H1 (cell line): ENCODE measurements around the gene TMEM117. TPM values are rescaled to one million over a fixed set of nuclear protein-coding genes. Genes with fewer than 3 reads are reported as not detected.
A peak's percentile ranks its signal among the peaks of the same experiment; 100 is the strongest.

Experiments used
- CTCF ChIA-PET: fragments of 300-600 bp; sonication (Branson Sonifier 250); formaldehyde crosslinking; loops from one replicate; lab custom pipeline; 2021; ENCODE audit not compliant: partially characterized antibody; lab: Charles Lee
- POLR2A ChIA-PET: fragments of 300-600 bp; sonication (Branson Sonifier 250); formaldehyde crosslinking; loops from one replicate; lab custom pipeline; 2021; ENCODE audit warnings: inconsistent platforms; ENCODE audit not compliant: partially characterized antibody; lab: Charles Lee
- DNase-seq, 2 experiments: peaks; one replicate each; pipeline versions ENCODE4 v3.0.0 to v3.0.0-alpha.2; 2010 to 2022; ENCODE audit warnings: low spot score in 2 of 2, low read depth in 1 of 2, mixed read lengths in 1 of 2
- FAIRE-seq: peaks from 2 replicates; lab custom pipeline; 2011; peaks lifted over from hg19 to GRCh38; lab: Jason Lieb, UNC
- H2AFZ ChIP-seq: 2 replicates; pipeline ENCODE4 v1.8.1; 2012; ENCODE audit warnings: low read length, inconsistent platforms
- H2AK5ac ChIP-seq: 2 replicates; pipeline ENCODE4 v1.6.1; 2013; ENCODE audit warnings: low read depth, low read length
- H2BK120ac ChIP-seq: replicated peaks from 2 replicates; pipeline ENCODE3; 2013; ENCODE audit warnings: low read depth, low read length, inconsistent platforms
- H2BK12ac ChIP-seq: 2 replicates; pipeline ENCODE4 v1.6.1; 2013; ENCODE audit warnings: low read depth, low read length
- H2BK15ac ChIP-seq: 2 replicates; pipeline ENCODE4 v1.6.1; 2013; ENCODE audit warnings: low read length
- H2BK20ac ChIP-seq: 2 replicates; pipeline ENCODE4 v1.6.1; 2013; ENCODE audit warnings: low read length
- H2BK5ac ChIP-seq: 2 replicates; pipeline ENCODE4 v1.6.1; 2013; ENCODE audit warnings: low read depth, low read length
- H3K14ac ChIP-seq: 2 replicates; pipeline ENCODE4 v1.6.1; 2013; ENCODE audit warnings: inconsistent platforms; ENCODE audit not compliant: insufficient read length
- H3K18ac ChIP-seq: 2 replicates; pipeline ENCODE4 v1.6.1; 2013; ENCODE audit warnings: low read length; ENCODE audit errors: extremely low read depth
- H3K23ac ChIP-seq: 2 replicates; pipeline ENCODE4 v1.6.1; 2013; ENCODE audit warnings: inconsistent platforms; ENCODE audit not compliant: insufficient read length
- H3K23me2 ChIP-seq: 2 replicates; pipeline ENCODE4 v1.6.1; 2013; ENCODE audit warnings: low read depth, low read length
- H3K27ac ChIP-seq: 2 replicates; pipeline ENCODE4 v1.6.1; 2011; ENCODE audit warnings: low read depth, low read length, inconsistent platforms
- H3K27me3 ChIP-seq, 4 experiments: replicated peaks in 1 of 4; 1 replicate in 1 of 4; 2 replicates in 3 of 4; pipeline versions ENCODE4 v1.6.1 to v1.8.1; 2011 to 2013; ENCODE audit warnings: low read length in 3 of 4, mild to moderate bottlenecking in 3 of 4, inconsistent platforms in 2 of 4, mixed read lengths in 2 of 4, moderate library complexity in 1 of 4; ENCODE audit not compliant: control insufficient read depth in 3 of 4, insufficient read depth in 3 of 4; ENCODE audit errors: extremely low read depth in 1 of 4
- H3K36me3 ChIP-seq, 4 experiments: 2 replicates each; pipeline versions ENCODE4 v1.6.1 to v1.8.1; 2011 to 2013; ENCODE audit warnings: mild to moderate bottlenecking in 4 of 4, low read length in 3 of 4, moderate library complexity in 2 of 4, control low read depth in 1 of 4, inconsistent platforms in 1 of 4; ENCODE audit not compliant: insufficient read depth in 4 of 4, control insufficient read depth in 2 of 4
- H3K4ac ChIP-seq: replicated peaks from 2 replicates; pipeline ENCODE3; 2013; ENCODE audit warnings: low read length, low read depth, mixed read lengths, inconsistent platforms; ENCODE audit not compliant: insufficient read length
- H3K4me1 ChIP-seq, 4 experiments: replicated peaks in 1 of 4; 1 replicate in 1 of 4; 2 replicates in 3 of 4; pipeline versions ENCODE4 v1.6.1 to v1.8.1; 2011 to 2013; ENCODE audit warnings: low read length in 3 of 4, inconsistent platforms in 2 of 4, mixed read lengths in 1 of 4; ENCODE audit not compliant: insufficient read depth in 4 of 4, control insufficient read depth in 3 of 4
- H3K4me2 ChIP-seq, 2 experiments: 2 replicates each; pipeline versions ENCODE4 v1.6.1 to v1.8.1; 2011 to 2013; ENCODE audit warnings: low read depth in 2 of 2, low read length in 2 of 2, control low read depth in 1 of 2, inconsistent platforms in 1 of 2, mild to moderate bottlenecking in 1 of 2; ENCODE audit not compliant: insufficient read depth in 1 of 2
- H3K4me3 ChIP-seq, 4 experiments: fragments of 200-600, 300-600 bp in 1 of 4; sonication (generic), shearing (Covaris generic), sonication (Bioruptor Twin) in 1 of 4; 2 replicates each; pipeline versions ENCODE4 v1.5.1 to v1.8.1; 2011 to 2016; ENCODE audit warnings: low read length in 4 of 4, low read depth in 3 of 4, control low read depth in 2 of 4, inconsistent platforms in 2 of 4, mild to moderate bottlenecking in 2 of 4, mixed read lengths in 1 of 4, moderate library complexity in 1 of 4; ENCODE audit not compliant: insufficient read depth in 2 of 4; ENCODE audit errors: extremely low read depth in 1 of 4
- H3K56ac ChIP-seq: replicated peaks from 2 replicates; pipeline ENCODE3; 2013; ENCODE audit warnings: low read depth, mild to moderate bottlenecking, mixed read lengths, low read length, inconsistent platforms; ENCODE audit not compliant: insufficient read length
- H3K79me1 ChIP-seq: 2 replicates; pipeline ENCODE4 v1.6.1; 2013; ENCODE audit warnings: low read depth, low read length, control low read depth
- H3K79me2 ChIP-seq, 2 experiments: 2 replicates each; pipeline versions ENCODE4 v1.6.1 to v1.8.1; 2012 to 2013; ENCODE audit warnings: low read length in 2 of 2, mild to moderate bottlenecking in 2 of 2, inconsistent platforms in 1 of 2; ENCODE audit not compliant: insufficient read depth in 2 of 2, control insufficient read depth in 1 of 2
- H3K9ac ChIP-seq, 4 experiments: replicated peaks in 1 of 4; 1 replicate in 1 of 4; 2 replicates in 3 of 4; pipeline versions ENCODE4 v1.6.1 to v1.8.1; 2011 to 2013; ENCODE audit warnings: low read depth in 3 of 4, low read length in 3 of 4, control low read depth in 2 of 4, mild to moderate bottlenecking in 2 of 4, moderate library complexity in 2 of 4, inconsistent platforms in 1 of 4; ENCODE audit errors: extremely low read depth in 1 of 4
- H3K9me3 ChIP-seq, 2 experiments: 2 replicates each; pipeline versions ENCODE4 v1.6.1 to v1.8.1; 2012 to 2013; ENCODE audit warnings: mild to moderate bottlenecking in 2 of 2, moderate library complexity in 2 of 2, control low read depth in 1 of 2, inconsistent platforms in 1 of 2, low read depth in 1 of 2, low read length in 1 of 2, mixed read lengths in 1 of 2; ENCODE audit not compliant: insufficient read depth in 2 of 2
- H4K20me1 ChIP-seq, 2 experiments: replicated peaks in 1 of 2; 2 replicates each; pipeline versions ENCODE3 to v1.8.1; 2011 to 2013; ENCODE audit warnings: inconsistent platforms in 2 of 2, low read length in 2 of 2, mild to moderate bottlenecking in 1 of 2; ENCODE audit not compliant: insufficient read depth in 2 of 2, control insufficient read depth in 1 of 2
- H4K5ac ChIP-seq: 2 replicates; pipeline ENCODE4 v1.6.1; 2013; ENCODE audit warnings: low read length, low read depth, mixed read lengths, inconsistent platforms; ENCODE audit not compliant: insufficient read length
- H4K8ac ChIP-seq: 2 replicates; pipeline ENCODE4 v1.8.0; 2013; ENCODE audit warnings: mild to moderate bottlenecking, moderate library complexity, low read length, inconsistent platforms; ENCODE audit not compliant: insufficient read depth; ENCODE audit errors: extremely low read depth
- H4K91ac ChIP-seq: replicated peaks from 2 replicates; pipeline ENCODE3; 2013; ENCODE audit warnings: low read length, mixed read lengths, inconsistent platforms; ENCODE audit not compliant: insufficient read length
- BRCA1 ChIP-seq: IDR thresholded peaks from 2 replicates; pipeline ENCODE4 v1.6.1; 2012; ENCODE audit warnings: low read depth, low read length, improper control_type of control experiment
- CBX5 ChIP-seq: fragments of 300-800, 300-1000 bp; sonication (generic); IDR thresholded peaks from 2 replicates; pipeline ENCODE4 v1.7.1; 2016; ENCODE audit warnings: antibody characterized with exemption, low read length, low read depth
- EZH2 ChIP-seq: fragments of 200-600 bp; sonication (generic); IDR thresholded peaks from 2 replicates; pipeline ENCODE4 v1.7.1; 2012; ENCODE audit warnings: low read depth, mild to moderate bottlenecking, moderate library complexity, low read length, inconsistent platforms; ENCODE audit not compliant: severe bottlenecking
- GTF2F1 ChIP-seq: IDR thresholded peaks from 2 replicates; pipeline ENCODE4 v1.6.1; 2012; ENCODE audit warnings: low read depth, low read length, improper control_type of control experiment, borderline replicate concordance
- HDAC6 ChIP-seq: IDR thresholded peaks from one replicate; pipeline ENCODE4 v1.7.1; 2012; ENCODE audit warnings: low read depth, mild to moderate bottlenecking, inconsistent platforms, low read length, moderate library complexity
- JUND ChIP-seq: IDR thresholded peaks from 2 replicates; pipeline ENCODE4 v1.6.1; 2011; ENCODE audit warnings: mild to moderate bottlenecking, improper control_type of control experiment, low read length
- NANOG ChIP-seq: IDR thresholded peaks from 2 replicates; pipeline ENCODE4 v1.6.1; 2011; ENCODE audit warnings: low read length, low read depth, mild to moderate bottlenecking, inconsistent platforms; ENCODE audit not compliant: insufficient read depth, poor library complexity, severe bottlenecking
- PHF8 ChIP-seq: fragments of 200-600 bp; sonication (generic); conservative IDR thresholded peaks from 2 replicates; pipeline ENCODE4 v1.7.1; 2012; ENCODE audit warnings: low read depth, mild to moderate bottlenecking, inconsistent platforms, low read length, moderate library complexity
- POU5F1 ChIP-seq: IDR thresholded peaks from 2 replicates; pipeline ENCODE4 v1.6.1; 2011; ENCODE audit warnings: low read depth, mild to moderate bottlenecking, low read length, moderate library complexity
- SIN3A ChIP-seq, 2 experiments: IDR thresholded peaks in 1 of 2; conservative IDR thresholded peaks in 1 of 2; 2 replicates each; pipeline ENCODE4 v1.6.1; 2011 to 2012; ENCODE audit warnings: low read length in 2 of 2, improper control_type of control experiment in 1 of 2, low read depth in 1 of 2, mild to moderate bottlenecking in 1 of 2
- SIX5 ChIP-seq: IDR thresholded peaks from 2 replicates; pipeline ENCODE4 v1.6.1; 2011; ENCODE audit warnings: mild to moderate bottlenecking, low read depth, low read length
- WGBS, 2 experiments: shearing (Covaris generic) in 1 of 2; methylation state at CpG; one replicate each; pipeline versions ENCODE4 v1.1.6 to v1.1.7; 2013 to 2015; ENCODE audit warnings: low lambda C conversion rate in 2 of 2, mixed read lengths in 2 of 2, inconsistent platforms in 1 of 2, low coverage in 1 of 2, missing lambda C conversion rate in 1 of 2; ENCODE audit not compliant: insufficient replicate concordance in 2 of 2, insufficient coverage in 1 of 2, insufficient read length in 1 of 2; ENCODE audit errors: extremely low coverage in 1 of 2, missing lambda C conversion rate in 1 of 2; 5-methylcytosine and 5-hydroxymethylcytosine counted together
- polyA plus RNA-seq, 7 experiments: library from polyadenylated mRNA; depleted of rRNA in 3 of 7; stranded (reverse) in 5 of 7; unstranded in 2 of 7; fragments of >200 nt in 5 of 7; fragments of 200-250 nt in 2 of 7; gene quantifications; 1 replicate in 5 of 7; 2 replicates in 1 of 7; 4 replicates in 1 of 7; pipeline versions ENCODE4 v1.2.1 to v1.2.3, GENCODE V29; 2011 to 2013; ENCODE audit warnings: missing spikeins in 2 of 7, mixed read lengths in 2 of 7
- total RNA-seq: library from RNA; stranded (reverse); fragmentation: NEBNext Ultra II Directional; extraction: Animal tissue kit (Norgen Biotek cat#: 25700); gene quantifications from 2 replicates; pipeline ENCODE4 v1.2.1, GENCODE V29; 2021

TMEM117 gene
- total and polyA plus RNA-seq, 2 of the 8 experiments (the other 6 are each of a cell fraction or from before 2014, with no cell fraction given), result 0.80 to 1.4 TPM

DNA sequence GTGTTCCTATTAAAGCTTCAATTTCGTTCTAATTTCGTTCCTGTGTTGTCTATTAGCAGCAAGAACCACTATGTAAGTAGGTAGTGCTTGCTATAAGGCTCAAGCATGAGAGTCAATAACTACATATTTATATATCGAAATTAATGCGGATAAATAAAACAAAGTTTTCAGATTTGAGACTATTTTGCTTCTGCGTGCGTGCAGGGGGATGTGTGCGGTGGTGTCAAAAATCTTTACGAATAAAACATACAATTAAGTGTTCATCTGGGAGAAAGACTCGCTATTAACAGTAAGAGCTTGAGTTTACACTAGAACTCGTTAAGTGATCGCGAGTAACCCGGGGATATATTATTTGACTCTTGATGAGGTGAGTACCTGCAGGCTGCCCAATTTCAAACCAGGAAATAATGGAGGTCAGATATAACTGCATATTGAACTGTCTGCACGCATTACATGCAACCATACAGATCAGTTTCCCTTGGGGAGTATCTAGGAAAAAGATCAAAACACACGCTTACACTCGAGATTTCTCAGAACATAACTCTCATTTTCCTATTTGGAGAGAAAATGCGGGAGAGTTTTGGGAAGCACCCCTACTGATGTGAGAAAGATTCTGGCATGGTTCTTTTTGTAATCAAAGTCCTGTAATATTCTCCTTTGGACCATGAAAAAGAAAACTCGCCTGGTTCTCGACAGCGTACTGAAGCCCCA lies 30.6 kb upstream of the TMEM117 start:
- 20% methylated on average over 20 of the region's 20 CpGs; no CpG with 5 or more reads in 1 of the 2 experiments for WGBS, 2 experiments
- no peaks in the 10 kb centered on the region for H3K9me3 ChIP-seq
- H3K4me1 ChIP-seq, result peaks cover 0 to 3% (median 0%) of the 10 kb centered on the region in 4 experiments; a peak in 1 of 7 replicates
- peak overlapping the region; percentile 48; the same call in 1 of the 2 replicates for H2AFZ ChIP-seq
- peak overlapping the region; percentile 86; the same call in 1 of the 2 replicates for H2BK5ac ChIP-seq
- no peak overlapping the region for H4K91ac ChIP-seq
- H3K36me3 ChIP-seq, result peaks cover 0 to 32% (median 4%) of the 10 kb centered on the region in 4 experiments; a peak in 3 of 8 replicates
- no peak overlapping the region for H2BK20ac ChIP-seq
- H3K23ac ChIP-seq, result peak overlapping the region; percentile 32
- ChIA-PET CTCF (interaction anchor here (0.8 to 3.9 kb wide), 12 partner anchors 9 to 1168 kb away, joined by 3 to 28 read pairs (median 3); no protein-coding TSS in a partner anchor), POLR2A (interaction anchor here (0.8 to 3.3 kb wide), 19 partner anchors 10 to 254 kb away, joined by 3 to 24 read pairs (median 4); partner anchors contain the start of genes ADAMTS20, IRAK4 and TMEM117)
- H2BK120ac ChIP-seq, result no peak overlapping the region
- H4K8ac ChIP-seq, result peak overlapping the region; percentile 96; the same call in 1 of the 2 replicates
- no peak overlapping the region for H2BK12ac ChIP-seq
- H3K23me2 ChIP-seq, result peaks cover 2% of the 10 kb centered on the region; the same call in 1 of the 2 replicates
- peak overlapping the region; percentile 56 to 94 (median 89) for H3K9ac ChIP-seq
- no peak overlapping the region for H2AK5ac ChIP-seq
- FAIRE-seq (no peak), DNase-seq (no peak)
- H3K56ac ChIP-seq, result no peak overlapping the region
- peak overlapping the region; percentile 95; the same call in 1 of the 2 replicates for H3K27ac ChIP-seq
- no peak overlapping the region for H3K4ac ChIP-seq
- no peaks in the 10 kb centered on the region for H4K20me1 ChIP-seq
- peak overlapping the region; percentile 53 to 98 (median 68) for H3K4me3 ChIP-seq
- no peak overlapping the region for H3K18ac ChIP-seq
- H3K79me2 ChIP-seq, result peaks cover 0 to 25% of the 10 kb centered on the region in 2 experiments; a peak in 2 of 4 replicates
- no peak overlapping the region for H4K5ac ChIP-seq
- H2BK15ac ChIP-seq, result no peak overlapping the region
- no peaks in the 10 kb centered on the region for H3K79me1 ChIP-seq
- H3K27me3 ChIP-seq, result no peaks in the 10 kb centered on the region
- H3K14ac ChIP-seq, result no peak overlapping the region
- H3K4me2 ChIP-seq, result peak overlapping the region; percentile 69 to 85
- TF ChIP-seq HDAC6, result no peak
- TF ChIP-seq EZH2, result no peak
- no peak for TF ChIP-seq CBX5
- no peak for TF ChIP-seq SIX5
- no peak for TF ChIP-seq SIN3A (conservative IDR thresholded peaks at IDR 0.05 in 1 of 2, IDR thresholded peaks at IDR 0.05 in 1 of 2; ENCODE audit: low read depth in 1 of 2, low read length in 2 of 2)
- no peak for TF ChIP-seq GTF2F1
- TF ChIP-seq JUND, result no peak
- TF ChIP-seq NANOG, result no peak
- TF ChIP-seq PHF8, result no peak
- TF ChIP-seq BRCA1, result no peak
- TF ChIP-seq POU5F1, result no peak
